Activated naive CD8-positive, alpha-beta T cell (primary cell): Measurements from ENCODE around the gene RRP7A.
"Not testable (repeated sequence)": the region's sequence is repeated elsewhere in the genome, so short reads cannot be mapped to it uniquely, and the experiment has no call there.

Experiments used
- H3K27ac Mint-ChIP-seq: one replicate; pipeline ENCODE4 v1.8.0; 2021; ENCODE audit warnings: mixed read lengths
- H3K27me3 Mint-ChIP-seq: one replicate; pipeline ENCODE4 v1.8.0; 2021; ENCODE audit warnings: mixed read lengths
- H3K36me3 Mint-ChIP-seq: one replicate; pipeline ENCODE4 v1.8.0; 2021; ENCODE audit warnings: mixed read lengths
- H3K4me1 Mint-ChIP-seq: one replicate; pipeline ENCODE4 v1.8.0; 2021; ENCODE audit warnings: low read depth, mixed read lengths
- H3K4me3 Mint-ChIP-seq: one replicate; pipeline ENCODE4 v1.8.0; 2021; ENCODE audit warnings: mild to moderate bottlenecking, mixed read lengths
- H3K9me3 Mint-ChIP-seq: one replicate; pipeline ENCODE4 v1.8.0; 2021; ENCODE audit warnings: low read depth, mixed read lengths

RRP7A gene

GRCh38 chr22:42519525-42520401 is at the start of gene RRP7A:
RRP7A (minus strand) TSS chr22:42519796; CDS start chr22:42519786, 10 bp downstream.
- Mint-ChIP-seq H3K27me3 (no peaks in the 10 kb centered on the region), H3K4me1 (peaks cover 10% of the 10 kb centered on the region), H3K36me3 (no peaks in the 10 kb centered on the region), H3K9me3 (no peaks in the 10 kb centered on the region), H3K4me3 (peak within 1 kb of the TSS; percentile 98), H3K27ac (peak within 1 kb of the TSS; percentile 97)

- H3K9me3 Mint-ChIP-seq, H3K27me3 Mint-ChIP-seq, H3K36me3 Mint-ChIP-seq, H3K4me1 Mint-ChIP-seq, H3K27ac Mint-ChIP-seq, H3K4me3 Mint-ChIP-seq: not testable (repeated sequence)
Measured at GRCh38 chr22:42567950-42568349, 48.4 kb upstream of the RRP7A start.

- H3K36me3 Mint-ChIP-seq = peaks cover 1% of the 10 kb centered on the region
- peaks cover 3% of the 10 kb centered on the region for H3K4me1 Mint-ChIP-seq
- no peak overlapping the region for H3K27ac Mint-ChIP-seq
- H3K27me3 Mint-ChIP-seq = no peaks in the 10 kb centered on the region
- no peaks in the 10 kb centered on the region for H3K9me3 Mint-ChIP-seq
- no peak overlapping the region for H3K4me3 Mint-ChIP-seq
Measured at GRCh38 chr22:42565956-42566355, 46.4 kb upstream of the RRP7A start.

- Mint-ChIP-seq H3K9me3 (no peaks in the 10 kb centered on the region), H3K4me3 (no peak overlapping the region), H3K4me1 (peaks cover 4% of the 10 kb centered on the region), H3K36me3 (peaks cover 3% of the 10 kb centered on the region), H3K27ac (no peak overlapping the region), H3K27me3 (no peaks in the 10 kb centered on the region)
Measured at GRCh38 chr22:42564699-42565098, 45.1 kb upstream of the RRP7A start.

GRCh38 chr22:42563943-42564342 is 44.3 kb upstream of the RRP7A start:
- H3K36me3 Mint-ChIP-seq, H3K27me3 Mint-ChIP-seq, H3K4me1 Mint-ChIP-seq, H3K4me3 Mint-ChIP-seq, H3K27ac Mint-ChIP-seq, H3K9me3 Mint-ChIP-seq: not testable (repeated sequence)

GRCh38 chr22:42562684-42563083 is 43.1 kb upstream of the RRP7A start:
- peaks cover 4% of the 10 kb centered on the region for H3K4me1 Mint-ChIP-seq
- H3K27me3 Mint-ChIP-seq = no peaks in the 10 kb centered on the region
- peaks cover 3% of the 10 kb centered on the region for H3K36me3 Mint-ChIP-seq
- no peaks in the 10 kb centered on the region for H3K9me3 Mint-ChIP-seq
- no peak overlapping the region for H3K27ac Mint-ChIP-seq
- no peak overlapping the region for H3K4me3 Mint-ChIP-seq

- Mint-ChIP-seq H3K4me1 (peaks cover 4% of the 10 kb centered on the region), H3K27ac (no peak overlapping the region), H3K27me3 (no peaks in the 10 kb centered on the region), H3K9me3 (no peaks in the 10 kb centered on the region), H3K4me3 (no peak overlapping the region), H3K36me3 (peaks cover 3% of the 10 kb centered on the region)
Measured at GRCh38 chr22:42562279-42562678, 42.7 kb upstream of the RRP7A start.

- H3K36me3 Mint-ChIP-seq = peaks cover 3% of the 10 kb centered on the region
- no peak overlapping the region for H3K4me3 Mint-ChIP-seq
- peaks cover 4% of the 10 kb centered on the region for H3K4me1 Mint-ChIP-seq
- H3K27ac Mint-ChIP-seq = no peak overlapping the region
- no peaks in the 10 kb centered on the region for H3K27me3 Mint-ChIP-seq
- no peaks in the 10 kb centered on the region for H3K9me3 Mint-ChIP-seq
Measured at GRCh38 chr22:42561856-42562255, 42.3 kb upstream of the RRP7A start.

GRCh38 chr22:42560781-42561180 is 41.2 kb upstream of the RRP7A start:
- H3K4me1 Mint-ChIP-seq = peaks cover 4% of the 10 kb centered on the region
- H3K9me3 Mint-ChIP-seq = no peaks in the 10 kb centered on the region
- H3K4me3 Mint-ChIP-seq = no peak overlapping the region
- H3K27ac Mint-ChIP-seq = no peak overlapping the region
- peaks cover 3% of the 10 kb centered on the region for H3K36me3 Mint-ChIP-seq
- H3K27me3 Mint-ChIP-seq = no peaks in the 10 kb centered on the region

GRCh38 chr22:42560381-42560780 is 40.8 kb upstream of the RRP7A start:
- Mint-ChIP-seq H3K4me3 (no peak overlapping the region), H3K27ac (no peak overlapping the region), H3K4me1 (peaks cover 4% of the 10 kb centered on the region), H3K36me3 (peaks cover 3% of the 10 kb centered on the region), H3K27me3 (no peaks in the 10 kb centered on the region), H3K9me3 (no peaks in the 10 kb centered on the region)

- Mint-ChIP-seq H3K4me1 (peaks cover 8% of the 10 kb centered on the region), H3K9me3 (no peaks in the 10 kb centered on the region), H3K36me3 (no peaks in the 10 kb centered on the region), H3K4me3 (peak within 1 kb of the TSS; percentile 84), H3K27ac (no peak within 1 kb of the TSS), H3K27me3 (no peaks in the 10 kb centered on the region)
Measured at GRCh38 chr22:42553475-42554361, 34.1 kb upstream of the RRP7A start, which contains the start of gene SERHL2. SERHL2 (plus strand) TSS chr22:42553956; CDS start chr22:42554021, 65 bp downstream.

- not testable (repeated sequence) for H3K27me3 Mint-ChIP-seq, H3K9me3 Mint-ChIP-seq, H3K36me3 Mint-ChIP-seq, H3K4me1 Mint-ChIP-seq, H3K27ac Mint-ChIP-seq
- peak overlapping the region; percentile 52 for H3K4me3 Mint-ChIP-seq
Measured at GRCh38 chr22:42552294-42552647, 32.7 kb upstream of the RRP7A start.

GRCh38 chr22:42549331-42550060 is 29.9 kb upstream of the RRP7A start:
- H3K4me1 Mint-ChIP-seq = peaks cover 8% of the 10 kb centered on the region
- H3K27ac Mint-ChIP-seq = no peak overlapping the region
- H3K27me3 Mint-ChIP-seq = no peaks in the 10 kb centered on the region
- H3K4me3 Mint-ChIP-seq = no peak overlapping the region
- H3K9me3 Mint-ChIP-seq = no peaks in the 10 kb centered on the region
- H3K36me3 Mint-ChIP-seq = no peaks in the 10 kb centered on the region

- Mint-ChIP-seq H3K27me3 (no peaks in the 10 kb centered on the region), H3K9me3 (no peaks in the 10 kb centered on the region), H3K36me3 (no peaks in the 10 kb centered on the region), H3K4me3 (no peak overlapping the region), H3K27ac (no peak overlapping the region), H3K4me1 (peaks cover 7% of the 10 kb centered on the region)
Measured at GRCh38 chr22:42548597-42549330, 29.2 kb upstream of the RRP7A start.
